Activated CD8-positive, alpha-beta memory T cell treated with anti-CD3 and anti-CD28 coated beads, Interleukin-2, amount 50 U/mL, for 24 hours (primary cell): ENCODE data around the gene MSI2.

Source experiments
- DNase-seq: peaks from one replicate; pipeline ENCODE4 v3.0.0-alpha.2; 2020; ENCODE audit errors: extremely low read depth

The MSI2 gene

GRCh38 chr17:57434361-57434760 lies 178.0 kb downstream of the MSI2 start:
- DNase-seq: no peak

DNA sequence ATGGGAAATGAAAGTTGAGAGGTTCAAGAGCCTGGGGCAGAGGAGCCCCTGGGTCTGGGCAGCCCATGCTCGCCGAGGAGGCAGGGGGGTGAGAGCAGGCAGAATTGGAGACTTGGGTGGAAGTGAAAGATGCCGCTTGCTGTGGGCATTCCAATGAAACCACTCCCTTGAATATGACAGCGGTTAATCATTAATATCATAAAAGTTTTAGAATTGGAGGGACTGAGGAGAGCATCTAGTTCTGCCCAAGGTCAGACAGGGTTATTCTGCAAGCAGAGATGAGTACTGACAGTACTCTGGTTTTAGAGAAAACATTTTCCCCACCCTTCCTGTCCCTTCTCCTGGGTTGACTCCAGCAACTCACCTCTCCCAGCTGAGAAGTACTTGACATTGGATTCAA lies 180.2 kb downstream of the MSI2 start:
- no peak for DNase-seq

DNA sequence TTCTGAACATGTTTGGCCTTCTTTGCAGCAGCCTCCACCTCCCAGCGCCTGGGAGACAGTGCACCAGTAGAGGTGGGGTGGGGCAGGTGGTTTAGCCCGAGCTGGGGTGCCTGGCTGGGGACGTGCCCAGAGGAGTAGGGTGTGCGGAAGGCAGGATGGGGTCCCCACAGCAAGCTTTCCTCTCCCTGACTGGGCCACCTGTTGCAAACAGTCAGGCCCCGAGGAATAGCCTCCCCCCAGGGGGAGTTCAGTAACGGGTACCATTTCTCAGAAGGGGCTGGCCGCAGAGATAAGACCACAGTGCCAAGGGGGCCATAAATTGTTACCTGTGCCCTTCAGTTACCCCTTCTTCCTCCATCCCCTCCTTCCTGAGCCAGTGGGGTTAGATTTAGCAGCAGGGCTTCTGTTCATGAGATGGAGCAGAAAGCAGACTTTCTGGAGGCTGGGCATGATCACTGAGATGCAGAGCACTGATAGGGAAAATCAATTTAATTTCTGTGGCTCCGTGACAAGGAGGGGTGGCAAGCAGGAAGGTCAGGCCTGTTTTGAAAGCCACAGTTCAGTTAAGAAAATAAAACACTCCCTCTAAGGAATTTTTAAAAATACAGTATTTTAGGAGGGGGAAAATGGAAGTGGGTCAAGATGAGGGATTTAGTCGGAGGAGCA lies 181.9 kb downstream of the MSI2 start:
- DNase-seq: no peak

DNA sequence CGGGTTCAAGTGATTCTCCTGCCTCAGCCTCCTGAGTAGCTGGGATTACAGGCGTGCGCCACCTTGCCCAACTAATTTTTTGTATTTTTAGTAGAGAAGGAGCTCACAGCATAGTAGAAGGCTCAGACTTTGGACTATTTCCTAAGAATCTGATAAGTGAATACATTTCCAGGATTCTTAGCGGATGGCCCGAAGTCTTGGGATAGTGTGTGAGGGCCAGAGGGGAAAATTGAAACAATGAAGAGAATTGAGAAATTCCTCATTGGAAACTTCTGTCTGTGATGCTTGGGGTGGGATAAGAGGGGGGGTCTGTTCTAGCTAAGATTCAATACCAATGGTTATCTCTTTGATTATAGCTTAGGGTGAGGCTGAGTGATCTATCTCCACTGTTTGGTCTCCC lies 183.3 kb downstream of the MSI2 start:
- no peak for DNase-seq

- peak; percentile 61 for DNase-seq
Observed at GRCh38 chr17:57440522-57441269, 184.4 kb downstream of the MSI2 start.

GRCh38 chr17:57441270-57441600 lies 184.9 kb downstream of the MSI2 start:
- DNase-seq: no peak

DNA sequence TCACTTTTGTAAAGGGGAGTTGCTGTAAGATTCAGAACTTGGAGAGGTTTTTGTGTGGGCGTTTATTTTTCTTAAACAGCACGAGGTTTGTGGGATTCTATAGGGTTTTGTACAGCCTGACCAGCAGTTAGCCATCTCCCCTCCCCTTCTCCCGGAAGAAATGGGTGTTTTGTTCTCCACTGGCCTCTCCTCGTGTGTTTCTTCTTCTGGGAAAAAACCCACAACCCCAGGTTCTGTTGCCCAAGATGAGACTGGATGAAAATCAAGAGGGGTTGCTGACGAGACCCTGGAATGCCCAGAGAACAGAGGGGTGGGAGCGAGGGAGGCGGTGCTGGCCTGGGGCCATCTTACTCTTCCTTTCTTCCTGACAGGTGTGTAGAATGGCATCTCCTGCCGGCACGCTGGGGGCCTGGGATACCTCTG lies 186.1 kb downstream of the MSI2 start:
- no peak for DNase-seq

DNA sequence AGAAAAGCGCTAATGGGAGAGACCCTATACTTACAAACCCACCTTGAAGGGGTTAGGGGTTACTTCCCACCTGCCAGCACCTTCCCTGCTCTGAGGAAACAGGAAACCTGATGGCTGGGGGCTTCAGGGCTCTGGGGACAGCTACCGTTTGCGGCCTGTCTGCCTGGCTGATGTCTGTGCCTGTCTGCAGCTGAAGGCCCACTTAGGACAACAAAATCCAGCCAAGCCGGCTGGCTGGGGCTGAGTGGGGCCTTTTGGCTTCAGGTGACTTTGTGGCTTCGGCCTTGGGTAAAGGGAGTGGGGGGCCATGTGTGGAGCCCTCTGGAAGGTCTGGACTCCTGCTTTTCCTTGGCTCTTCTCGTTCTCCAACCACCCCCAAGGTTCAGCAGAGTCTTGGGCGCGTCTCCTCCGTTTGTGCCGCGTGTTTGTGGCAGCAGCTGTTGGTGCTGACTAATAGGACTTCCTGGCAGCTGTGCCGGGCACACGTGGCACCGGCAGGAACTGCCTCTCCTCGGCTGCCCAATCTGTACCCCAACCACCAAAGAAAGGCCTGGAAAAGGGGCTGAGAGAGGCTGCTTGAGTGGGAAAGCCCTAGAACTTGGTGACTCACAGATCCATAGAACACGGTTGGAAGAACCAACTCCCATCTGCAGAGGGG lies 186.7 kb downstream of the MSI2 start:
- no peak for DNase-seq

DNA sequence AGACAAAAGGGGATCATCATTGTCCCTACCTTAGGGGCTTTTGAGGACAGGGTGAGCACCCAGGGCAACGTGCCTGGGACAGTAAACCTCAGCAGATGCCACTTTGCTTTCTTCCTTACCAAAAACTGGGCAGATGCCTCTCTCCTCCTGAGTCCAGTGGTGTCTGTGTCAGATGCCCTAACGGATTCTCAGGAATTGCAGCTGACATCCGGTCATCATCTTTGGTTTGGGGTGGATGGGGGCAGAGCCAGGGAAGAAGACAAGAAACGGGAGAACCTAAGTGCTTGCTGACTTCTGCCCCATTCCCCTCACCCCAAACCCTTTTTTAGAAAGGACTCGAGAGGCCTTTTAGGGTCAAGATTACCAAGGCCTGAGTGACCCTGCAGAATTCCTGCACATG lies 187.5 kb downstream of the MSI2 start:
- no peak for DNase-seq

DNA sequence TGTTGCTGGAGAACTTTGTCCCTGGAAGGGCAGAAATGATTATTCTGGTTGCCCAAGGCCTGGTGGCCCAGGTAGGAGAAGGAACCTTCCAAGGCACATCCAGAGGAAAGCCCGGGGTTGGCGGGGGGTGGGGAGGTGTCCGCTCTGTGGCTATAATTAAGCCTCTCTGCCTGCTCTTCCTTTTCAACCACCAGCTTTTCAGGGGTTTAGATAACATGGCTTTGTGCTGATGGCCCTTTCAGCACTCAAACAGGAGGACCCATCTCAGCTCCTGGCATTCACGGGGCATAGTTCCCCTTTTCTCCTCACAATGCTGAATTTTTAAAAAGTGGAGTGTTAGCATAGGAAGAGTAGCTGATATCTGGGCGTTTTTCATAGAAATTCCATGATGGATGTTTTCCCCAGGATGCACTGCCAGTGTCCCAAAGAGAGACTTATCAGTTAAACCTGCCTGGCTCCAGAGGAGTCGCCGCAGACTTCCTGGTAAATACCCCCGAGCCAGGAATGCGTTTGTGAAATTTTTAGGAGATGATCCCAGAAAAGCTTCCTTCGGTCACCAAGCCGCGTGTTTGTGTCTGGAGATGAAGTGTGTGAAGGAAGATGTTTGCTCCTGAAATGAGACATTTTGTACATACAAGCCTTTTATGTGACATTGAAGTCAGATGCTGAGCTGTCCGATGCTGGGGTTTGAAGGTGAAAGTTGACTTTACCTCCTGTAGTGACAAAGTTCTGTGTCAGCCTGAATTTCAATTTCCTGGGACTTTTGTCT lies 188.5 kb downstream of the MSI2 start:
- DNase-seq: no peak

- no peak for DNase-seq
Observed at GRCh38 chr17:57445772-57446472, 189.6 kb downstream of the MSI2 start.

GRCh38 chr17:57447357-57447989 lies 191.2 kb downstream of the MSI2 start:
- no peak for DNase-seq

DNA sequence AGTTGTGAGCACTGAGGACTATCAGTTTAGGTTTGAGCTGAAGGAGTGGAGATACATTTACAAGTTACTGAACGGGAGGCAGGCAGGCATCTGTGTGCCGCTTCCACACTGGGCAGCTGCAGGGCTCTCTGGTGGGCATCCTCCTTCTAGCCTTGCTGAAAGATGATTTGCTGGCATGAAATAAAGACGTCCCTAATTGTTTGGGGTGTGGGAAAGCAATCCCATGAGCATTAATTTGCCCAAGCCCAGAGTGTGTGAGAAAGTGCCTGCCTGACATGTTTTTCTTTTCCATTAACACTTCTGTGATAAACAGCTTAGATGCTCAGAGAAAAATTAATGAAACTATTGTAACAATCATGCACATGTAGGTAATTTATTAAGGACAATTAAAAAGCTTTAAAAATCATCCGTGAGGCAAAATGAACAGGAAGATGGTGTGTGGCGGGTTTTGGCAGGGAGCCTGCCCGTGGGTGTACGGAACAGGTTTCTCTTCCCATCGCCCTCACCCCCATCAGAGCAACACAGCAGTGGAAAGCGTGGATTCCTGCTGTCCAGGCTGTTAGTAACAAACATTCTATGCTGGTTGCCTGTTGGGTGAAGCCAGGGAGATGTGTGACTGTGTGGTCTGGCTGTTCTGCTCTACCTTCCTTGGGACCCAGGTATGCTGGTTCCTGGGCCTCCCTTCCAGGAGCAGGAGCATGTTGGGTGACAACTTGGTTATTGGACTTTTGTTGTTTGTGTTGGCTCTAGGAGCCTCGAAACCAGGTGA lies 191.9 kb downstream of the MSI2 start:
- no peak for DNase-seq

GRCh38 chr17:57448759-57449283 lies 192.5 kb downstream of the MSI2 start:
- DNase-seq: no peak

DNA sequence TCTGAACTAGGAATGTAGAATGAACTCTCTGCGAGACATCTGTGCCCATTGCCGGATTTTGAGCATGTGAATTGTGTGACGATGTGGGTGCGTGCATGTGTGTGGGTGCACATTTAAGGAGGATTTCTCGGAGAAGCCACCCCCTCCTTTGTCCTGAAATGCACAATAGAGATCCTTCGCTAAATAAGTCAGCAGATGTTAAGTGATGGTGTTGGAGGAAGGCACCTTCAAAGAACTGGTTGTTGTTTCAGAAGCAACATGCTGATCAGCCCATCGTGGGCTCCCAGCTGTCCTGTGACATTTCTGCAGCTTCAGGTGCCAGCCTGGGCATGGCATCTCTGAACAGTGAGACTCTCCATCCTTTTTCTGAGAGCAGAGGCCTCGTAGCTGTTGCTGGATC lies 194.9 kb downstream of the MSI2 start:
- DNase-seq: no peak

DNA sequence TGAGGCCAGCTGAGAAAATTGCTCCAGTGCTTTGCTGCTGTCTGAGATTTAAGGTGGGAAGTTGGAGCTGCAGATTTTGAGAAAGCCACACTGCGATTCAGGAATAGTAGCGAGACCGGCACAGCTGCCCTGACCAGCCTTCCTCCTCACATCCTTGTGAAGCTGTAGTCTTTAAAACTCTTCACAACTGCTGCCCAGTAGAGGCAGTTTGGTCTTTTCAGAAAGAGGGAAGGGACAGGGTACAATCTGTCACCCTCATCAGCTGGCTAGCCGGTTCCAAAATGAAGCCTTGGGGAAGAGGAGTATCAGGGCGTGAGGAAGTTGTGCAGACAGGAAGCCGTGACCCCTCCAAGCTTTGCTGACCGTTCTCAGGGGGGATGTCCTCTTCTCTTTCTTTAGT lies 195.3 kb downstream of the MSI2 start:
- no peak for DNase-seq

- DNase-seq: no peak
Observed at GRCh38 chr17:57453841-57454425, 197.6 kb downstream of the MSI2 start.

- no peak for DNase-seq
Observed at GRCh38 chr17:57454729-57455062, 198.4 kb downstream of the MSI2 start.

GRCh38 chr17:57455063-57455914 lies 199.0 kb downstream of the MSI2 start:
- no peak for DNase-seq
